Gastroesophageal sphincter (tissue), 4 donors: ENCODE results near the gene HOXA11. TPM values are rescaled to one million over a fixed set of nuclear protein-coding genes. Genes with fewer than 3 reads are reported as not detected.

Experiments used
- ATAC-seq: fragments of 150-250 bp; one replicate; pipeline ENCODE4 v1.9.1; 2016; ENCODE audit warnings: mild to moderate bottlenecking, moderate library complexity
- H3K27ac ChIP-seq, 4 donors: fragments of 200-600 bp; sonication (generic) in 3 of 4; 1 replicate in 3 of 4; 2 replicates in 1 of 4; pipeline ENCODE4 v1.5.1; 2016 to 2019
- H3K27me3 ChIP-seq: fragments of 200-600 bp; sonication (generic); one replicate; pipeline ENCODE4 v1.5.1; 2019
- H3K36me3 ChIP-seq, 2 donors: fragments of 200-600 bp; sonication (generic); one replicate each; pipeline ENCODE4 v1.5.1; 2019; ENCODE audit warnings: control low read depth in 1 of 2
- H3K4me1 ChIP-seq, 3 donors: fragments of 200-600 bp; sonication (generic); 1 replicate in 2 of 3; 2 replicates in 1 of 3; pipeline ENCODE4 v1.5.1; 2016 to 2019; ENCODE audit warnings: control low read depth in 2 of 3
- H3K4me3 ChIP-seq, 2 donors: fragments of 200-600 bp; sonication (generic); one replicate each; pipeline ENCODE4 v1.5.1; 2019; ENCODE audit warnings: mild to moderate bottlenecking in 1 of 2, moderate library complexity in 1 of 2
- H3K9me3 ChIP-seq, 3 donors: fragments of 200-600 bp; sonication (generic); one replicate each; pipeline ENCODE4 v1.5.1; 2017 to 2019; ENCODE audit warnings: control low read depth in 2 of 3
- CTCF ChIP-seq, 4 experiments: fragments of 200-600 bp in 2 of 4; fragments of 450-650 bp in 2 of 4; sonication (generic) in 1 of 4; IDR thresholded peaks; one replicate each; pipeline ENCODE4 v1.5.1; 2017 to 2019; ENCODE audit warnings: antibody characterized with exemption in 4 of 4, mild to moderate bottlenecking in 2 of 4, moderate library complexity in 2 of 4
- EP300 ChIP-seq: sonication (generic); formaldehyde crosslinking; IDR thresholded peaks from one replicate; pipeline ENCODE4 v1.6.1; 2017; ENCODE audit warnings: antibody characterized with exemption, mild to moderate bottlenecking
- POLR2A ChIP-seq, 2 donors: fragments of 450-650 bp; IDR thresholded peaks; one replicate each; pipeline ENCODE4 v1.6.1; 2017; ENCODE audit warnings: antibody characterized with exemption in 2 of 2, mild to moderate bottlenecking in 2 of 2, moderate library complexity in 1 of 2
- POLR2AphosphoS5 ChIP-seq: sonication (generic); formaldehyde crosslinking; IDR thresholded peaks from one replicate; pipeline ENCODE4 v1.6.1; 2017; ENCODE audit warnings: antibody characterized with exemption
- WGBS, 2 donors: methylation state at CpG; one replicate each; pipeline ENCODE4 v1.1.5; 2018; ENCODE audit warnings: low coverage in 1 of 2; 5-methylcytosine and 5-hydroxymethylcytosine counted together
- total RNA-seq, 4 donors: library from RNA; depleted of rRNA; stranded (reverse); fragments of >200 nt; gene quantifications; one replicate each; pipeline ENCODE4 v1.1.0, GENCODE V29; 2016

Gene HOXA11
- total RNA-seq, 4 donors from 2014 or later = 0.12 TPM; not detected in 3

DNA sequence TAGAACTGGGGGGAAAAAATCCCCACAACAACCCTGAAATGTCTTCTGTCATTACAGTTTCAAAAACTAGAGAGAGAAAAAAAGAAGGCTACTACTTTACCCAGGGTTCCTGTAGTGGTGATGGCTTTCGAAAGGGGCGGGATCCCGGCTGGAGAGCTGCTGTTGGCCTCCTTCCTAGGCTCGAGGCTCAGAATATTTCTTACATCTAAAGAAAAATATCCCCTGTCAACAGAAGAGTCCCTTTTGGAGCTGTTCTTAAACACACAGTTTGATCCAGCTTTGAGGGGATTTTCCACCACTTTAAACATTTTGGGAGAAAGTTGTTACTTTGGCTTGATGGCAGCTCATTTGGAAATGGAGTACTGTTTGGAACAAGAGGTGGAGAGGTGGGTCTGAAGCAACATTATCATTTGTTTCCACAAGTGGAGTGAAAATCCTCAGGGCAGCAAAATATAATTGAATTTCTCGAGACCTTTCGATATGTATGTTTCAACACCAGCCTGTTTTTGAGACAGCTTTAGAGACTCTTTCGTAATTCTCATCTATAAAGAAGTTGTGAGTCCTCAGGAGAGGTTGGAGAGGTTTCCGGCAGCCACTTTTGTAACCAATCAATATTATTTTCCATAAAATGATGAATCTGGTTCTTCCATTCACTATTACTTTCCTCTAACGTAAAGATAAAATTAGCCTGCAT, 9.8 kb upstream of the HOXA11 start:
- 34 to 35% methylated on average over 8 to 9 of the region's 9 CpGs for WGBS, 2 donors
- no peak overlapping the region for H3K4me3 ChIP-seq
- no peak for TF ChIP-seq POLR2AphosphoS5
- TF ChIP-seq CTCF (IDR thresholded peaks at IDR 0.05) = no peak
- no peak for TF ChIP-seq EP300
- no peak for TF ChIP-seq POLR2A (IDR thresholded peaks at IDR 0.05)
- peaks cover 0 to 40% (median 18%) of the 10 kb centered on the region in 3 donors for H3K4me1 ChIP-seq
- no peaks in the 10 kb centered on the region for H3K9me3 ChIP-seq
- H3K27me3 ChIP-seq = peaks cover 100% of the 10 kb centered on the region
- no peak overlapping the region for H3K27ac ChIP-seq
- no peaks in the 10 kb centered on the region for H3K36me3 ChIP-seq
- ATAC-seq = no peak

- Histone ChIP-seq H3K27me3 (peaks cover 100% of the 10 kb centered on the region), H3K36me3 (no peaks in the 10 kb centered on the region), H3K9me3 (no peaks in the 10 kb centered on the region), H3K4me3 (no peak overlapping the region), H3K4me1 (peaks cover 0 to 39% (median 14%) of the 10 kb centered on the region in 3 donors), H3K27ac (no peak overlapping the region)
- ATAC-seq = no peak
- WGBS, 2 donors = 24 to 46% methylated on average over 2 of the region's 2 CpGs
- TF ChIP-seq POLR2AphosphoS5 (no peak), CTCF (IDR thresholded peaks at IDR 0.05) (no peak), EP300 (no peak), POLR2A (IDR thresholded peaks at IDR 0.05) (no peak)
Observed at GRCh38 chr7:27194002-27194352, 8.9 kb upstream of the HOXA11 start.

- Histone ChIP-seq H3K27ac (no peak overlapping the region), H3K4me3 (peak overlapping the region in 1 of 2 donors; percentile 27), H3K4me1 (peaks cover 0 to 39% (median 15%) of the 10 kb centered on the region in 3 donors), H3K36me3 (no peaks in the 10 kb centered on the region), H3K9me3 (no peaks in the 10 kb centered on the region), H3K27me3 (peaks cover 100% of the 10 kb centered on the region)
- 19% methylated on average over 10 to 15 of the region's 29 CpGs for WGBS, 2 donors
- TF ChIP-seq POLR2A (IDR thresholded peaks at IDR 0.05) (no peak), CTCF (IDR thresholded peaks at IDR 0.05) (no peak), EP300 (no peak), POLR2AphosphoS5 (no peak)
- ATAC-seq = no peak
Observed at GRCh38 chr7:27193335-27194001, 8.4 kb upstream of the HOXA11 start.

DNA sequence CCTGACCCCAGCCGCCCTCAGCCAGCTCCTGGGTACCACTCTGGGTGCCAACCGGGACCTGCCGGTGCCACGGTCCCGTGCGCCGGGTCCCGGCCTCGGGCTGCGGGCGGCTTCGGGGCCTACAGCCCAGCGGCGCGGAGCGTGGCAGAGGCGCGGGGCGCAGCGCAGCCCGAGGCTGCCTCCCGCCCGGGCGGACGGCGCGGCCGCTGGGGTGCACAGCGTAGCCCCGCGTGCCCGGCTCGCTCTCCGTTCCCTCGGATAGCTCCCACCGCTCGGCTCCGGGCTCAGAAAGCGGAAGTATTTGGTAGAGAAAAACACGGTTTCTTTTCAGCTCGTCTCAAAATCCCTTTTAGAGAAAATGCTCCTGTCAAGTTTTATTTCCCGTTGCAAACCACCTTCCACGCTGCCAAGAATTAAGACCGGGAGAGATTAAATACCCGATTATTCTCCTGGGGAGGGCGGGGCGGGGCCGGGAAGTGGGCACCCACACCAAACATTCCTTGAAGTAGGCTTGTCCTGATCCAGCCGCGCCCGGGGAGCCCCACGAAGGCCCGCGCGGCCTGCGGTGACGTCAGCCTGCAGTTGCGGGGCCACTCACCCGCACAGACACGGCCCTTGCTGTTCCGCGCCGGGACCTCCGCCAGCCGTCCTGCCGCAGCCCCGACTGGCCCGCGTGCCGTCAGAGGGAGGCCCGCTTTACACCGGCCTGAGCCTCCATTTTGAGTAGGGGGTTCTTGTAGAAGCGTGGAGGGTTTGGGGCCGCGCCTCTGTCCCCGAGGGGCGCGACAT, 7.7 kb upstream of the HOXA11 start:
- 8 to 9% methylated on average over 6 to 7 of the region's 78 CpGs for WGBS, 2 donors
- H3K27me3 ChIP-seq = peaks cover 100% of the 10 kb centered on the region
- no peaks in the 10 kb centered on the region for H3K9me3 ChIP-seq
- ATAC-seq = peak; percentile 45
- H3K36me3 ChIP-seq = no peaks in the 10 kb centered on the region
- peaks cover 0 to 39% (median 20%) of the 10 kb centered on the region in 3 donors for H3K4me1 ChIP-seq
- TF ChIP-seq POLR2AphosphoS5 (no peak), EP300 (no peak), POLR2A (IDR thresholded peaks at IDR 0.05) (no peak), CTCF (IDR thresholded peaks at IDR 0.05) (no peak)
- H3K27ac ChIP-seq = no peak overlapping the region
- H3K4me3 ChIP-seq = peak overlapping the region in 1 of 2 donors; percentile 27
